H1 (cell line): ENCODE measurements around the gene VPS13A. TPM values are rescaled to one million over a fixed set of nuclear protein-coding genes. Genes with fewer than 3 reads are reported as not detected.

Experiments
- CHD1 ChIP-seq: IDR thresholded peaks from 2 replicates; pipeline ENCODE4 v1.6.1; 2012; ENCODE audit warnings: low read depth, low read length, improper control_type of control experiment
- CHD7 ChIP-seq: fragments of 300-600 bp; sonication (generic); IDR thresholded peaks from 2 replicates; pipeline ENCODE4 v1.7.1; 2012; ENCODE audit warnings: low read length, moderate library complexity, mild to moderate bottlenecking, inconsistent platforms; ENCODE audit not compliant: insufficient replicate concordance
- SIN3A ChIP-seq, 2 experiments: IDR thresholded peaks in 1 of 2; conservative IDR thresholded peaks in 1 of 2; 2 replicates each; pipeline ENCODE4 v1.6.1; 2011 to 2012; ENCODE audit warnings: low read length in 2 of 2, improper control_type of control experiment in 1 of 2, low read depth in 1 of 2, mild to moderate bottlenecking in 1 of 2
- SIX5 ChIP-seq: IDR thresholded peaks from 2 replicates; pipeline ENCODE4 v1.6.1; 2011; ENCODE audit warnings: mild to moderate bottlenecking, low read depth, low read length
- polyA plus RNA-seq, 7 experiments: library from polyadenylated mRNA; depleted of rRNA in 3 of 7; stranded (reverse) in 5 of 7; unstranded in 2 of 7; fragments of >200 nt in 5 of 7; fragments of 200-250 nt in 2 of 7; gene quantifications; 1 replicate in 5 of 7; 2 replicates in 1 of 7; 4 replicates in 1 of 7; pipeline versions ENCODE4 v1.2.1 to v1.2.3, GENCODE V29; 2011 to 2013; ENCODE audit warnings: missing spikeins in 2 of 7, mixed read lengths in 2 of 7
- total RNA-seq: library from RNA; stranded (reverse); fragmentation: NEBNext Ultra II Directional; extraction: Animal tissue kit (Norgen Biotek cat#: 25700); gene quantifications from 2 replicates; pipeline ENCODE4 v1.2.1, GENCODE V29; 2021

The VPS13A gene
- total and polyA plus RNA-seq, 2 of the 8 experiments (the other 6 are each of a cell fraction or from before 2014, with no cell fraction given): 6.0 to 36.5 TPM

- no peak for TF ChIP-seq CHD7
- TF ChIP-seq CHD1: no peak
- TF ChIP-seq SIX5: no peak
- TF ChIP-seq SIN3A (conservative IDR thresholded peaks at IDR 0.05 in 1 of 2, IDR thresholded peaks at IDR 0.05 in 1 of 2; ENCODE audit: low read depth in 1 of 2, low read length in 2 of 2): no peak
These were observed 192.7 kb downstream of the VPS13A start (continued) for GRCh38 chr9:77370064-77370463.
